ENCODE data around the gene INSYN1. TPM values are rescaled to one million over a fixed set of nuclear protein-coding genes. Genes with fewer than 3 reads are reported as not detected.
"Not testable (repeated sequence)": the region's sequence is repeated elsewhere in the genome, so short reads cannot be mapped to it uniquely, and the experiment has no call there.

INSYN1 gene
- polyA plus RNA-seq, 1 donor, result 3.7 TPM

DNA sequence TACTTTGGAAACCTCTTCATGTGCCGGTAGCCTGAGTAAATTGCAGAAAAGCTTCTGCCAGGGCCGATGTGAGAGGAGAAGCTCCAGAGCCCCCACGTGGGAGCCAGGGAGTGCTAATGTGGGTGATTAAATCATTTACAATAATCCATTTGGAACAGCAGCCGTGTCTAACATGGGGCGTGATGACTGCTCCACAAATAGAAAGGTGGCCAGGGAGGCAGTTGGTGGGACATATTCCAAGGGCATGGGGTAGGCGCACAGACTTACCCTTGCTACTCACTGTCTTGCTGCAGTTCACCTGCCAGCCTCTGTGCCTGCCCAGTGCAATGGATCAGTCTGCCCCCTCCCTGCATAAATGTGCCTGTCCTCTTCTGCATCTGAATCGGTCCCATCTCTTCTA is 39.3 kb upstream of the INSYN1 start:
- H3K36me3 ChIP-seq (ENCODE audit: control insufficient read depth, insufficient read depth, low read length), result no peaks in the 10 kb centered on the region
- no peak overlapping the region for H3K27ac ChIP-seq (ENCODE audit: low read length)
- no CpG with 5 or more reads among the region's 7 CpGs for WGBS (ENCODE audit: insufficient coverage, low lambda C conversion rate)
- no peak overlapping the region for H3K4me3 ChIP-seq (ENCODE audit: low read length)
- no peaks in the 10 kb centered on the region for H3K27me3 ChIP-seq (ENCODE audit: control insufficient read depth, insufficient read depth, low read length)
- DNase-seq, result no peak
- H3K4me1 ChIP-seq (ENCODE audit: control insufficient read depth, insufficient read depth, low read length), result no peaks in the 10 kb centered on the region
- H3K9me3 ChIP-seq (ENCODE audit: control insufficient read depth, low read depth, low read length), result no peaks in the 10 kb centered on the region

DNA sequence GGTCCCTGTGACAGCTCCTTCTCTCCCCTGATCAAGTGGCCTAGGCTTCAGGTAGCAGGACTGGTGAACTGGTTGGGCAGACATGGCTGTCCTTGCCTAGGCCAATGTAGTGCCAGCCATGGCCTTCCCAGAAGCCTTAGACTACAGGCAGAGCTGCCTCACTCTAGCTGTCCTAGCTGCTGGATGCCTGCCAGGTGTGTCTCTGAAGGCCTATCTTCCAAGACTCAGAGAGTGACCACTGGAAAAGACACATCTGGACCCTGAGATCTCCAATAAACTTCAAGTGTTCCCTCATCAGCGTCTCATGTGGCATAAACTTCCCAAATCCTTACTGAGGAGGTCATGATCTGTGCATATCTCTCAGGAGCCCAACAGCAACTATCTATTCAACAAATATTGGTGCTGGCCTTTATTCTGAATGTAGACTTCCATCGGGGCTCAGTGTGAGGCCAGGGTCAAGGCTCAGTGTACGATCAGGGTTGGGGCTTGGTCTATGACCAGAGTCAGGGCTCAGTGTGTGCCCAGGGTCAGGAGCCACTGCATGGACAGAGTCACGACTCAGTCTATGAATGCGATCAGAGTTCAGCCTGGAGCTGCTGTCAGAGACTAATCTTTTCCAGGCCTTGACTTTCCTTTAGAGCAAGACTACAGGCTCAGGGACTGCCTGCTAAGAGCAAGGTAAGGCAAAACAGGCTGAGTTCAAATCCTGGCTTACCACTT is 36.5 kb upstream of the INSYN1 start:
- H3K27me3 ChIP-seq (ENCODE audit: control insufficient read depth, insufficient read depth, low read length), result no peaks in the 10 kb centered on the region
- no peak overlapping the region for H3K4me3 ChIP-seq (ENCODE audit: low read length)
- no peaks in the 10 kb centered on the region for H3K9me3 ChIP-seq (ENCODE audit: control insufficient read depth, low read depth, low read length)
- WGBS (ENCODE audit: insufficient coverage, low lambda C conversion rate), result no CpG with 5 or more reads among the region's 5 CpGs
- no peaks in the 10 kb centered on the region for H3K36me3 ChIP-seq (ENCODE audit: control insufficient read depth, insufficient read depth, low read length)
- DNase-seq, result no peak
- no peaks in the 10 kb centered on the region for H3K4me1 ChIP-seq (ENCODE audit: control insufficient read depth, insufficient read depth, low read length)
- no peak overlapping the region for H3K27ac ChIP-seq (ENCODE audit: low read length)

DNA sequence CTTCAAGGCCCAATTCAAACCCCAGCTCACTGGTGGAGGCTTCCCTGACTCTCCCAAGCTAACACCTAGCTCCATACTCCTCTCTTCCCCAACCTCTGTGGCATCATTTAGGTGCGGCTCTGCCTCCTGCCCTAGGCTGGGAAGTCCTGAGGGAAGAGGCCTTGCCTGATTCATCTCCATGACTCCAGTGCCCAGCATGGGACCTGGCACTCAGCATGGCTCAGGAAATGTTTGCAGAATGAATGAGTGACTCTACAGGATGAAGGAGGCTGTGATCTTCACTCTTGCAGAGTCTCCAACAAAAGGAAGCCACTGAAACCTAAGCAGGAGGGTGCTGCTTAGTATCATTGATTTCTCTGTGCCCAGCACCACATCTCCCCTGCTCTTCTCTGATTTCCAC is 34.5 kb upstream of the INSYN1 start:
- Histone ChIP-seq H3K4me3 (ENCODE audit: low read length) (no peak overlapping the region), H3K27me3 (ENCODE audit: control insufficient read depth, insufficient read depth, low read length) (peaks cover 2% of the 10 kb centered on the region), H3K4me1 (ENCODE audit: control insufficient read depth, insufficient read depth, low read length) (no peaks in the 10 kb centered on the region), H3K36me3 (ENCODE audit: control insufficient read depth, insufficient read depth, low read length) (no peaks in the 10 kb centered on the region), H3K9me3 (ENCODE audit: control insufficient read depth, low read depth, low read length) (no peaks in the 10 kb centered on the region), H3K27ac (ENCODE audit: low read length) (no peak overlapping the region)
- no peak for DNase-seq
- no CpG with 5 or more reads among the region's 1 CpG for WGBS (ENCODE audit: insufficient coverage, low lambda C conversion rate)

DNA sequence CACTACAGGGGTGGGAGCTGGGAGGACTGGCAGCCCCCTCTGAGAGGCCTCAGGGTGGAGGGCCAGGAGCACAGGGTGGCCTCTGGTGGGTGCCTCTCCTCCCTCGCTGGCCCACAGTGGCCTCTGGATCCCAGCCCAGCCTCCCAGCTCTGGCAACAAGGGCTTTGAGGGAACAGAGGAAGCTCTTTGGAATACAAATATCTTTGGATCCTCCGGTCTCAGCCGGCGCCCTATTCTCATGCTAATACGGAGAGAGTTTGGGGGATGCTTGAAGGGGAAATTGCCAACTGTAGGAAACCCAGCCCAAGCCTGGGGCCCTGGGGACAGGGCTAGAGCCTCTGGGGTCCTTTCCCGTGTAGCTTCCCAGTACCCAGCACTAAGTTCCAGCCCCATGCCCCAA is 33.4 kb upstream of the INSYN1 start:
- no peaks in the 10 kb centered on the region for H3K36me3 ChIP-seq (ENCODE audit: control insufficient read depth, insufficient read depth, low read length)
- no CpG with 5 or more reads among the region's 6 CpGs for WGBS (ENCODE audit: insufficient coverage, low lambda C conversion rate)
- DNase-seq, result no peak
- no peak overlapping the region for H3K4me3 ChIP-seq (ENCODE audit: low read length)
- H3K27ac ChIP-seq (ENCODE audit: low read length), result no peak overlapping the region
- H3K27me3 ChIP-seq (ENCODE audit: control insufficient read depth, insufficient read depth, low read length), result peaks cover 2% of the 10 kb centered on the region
- H3K9me3 ChIP-seq (ENCODE audit: control insufficient read depth, low read depth, low read length), result no peaks in the 10 kb centered on the region
- no peaks in the 10 kb centered on the region for H3K4me1 ChIP-seq (ENCODE audit: control insufficient read depth, insufficient read depth, low read length)

DNA sequence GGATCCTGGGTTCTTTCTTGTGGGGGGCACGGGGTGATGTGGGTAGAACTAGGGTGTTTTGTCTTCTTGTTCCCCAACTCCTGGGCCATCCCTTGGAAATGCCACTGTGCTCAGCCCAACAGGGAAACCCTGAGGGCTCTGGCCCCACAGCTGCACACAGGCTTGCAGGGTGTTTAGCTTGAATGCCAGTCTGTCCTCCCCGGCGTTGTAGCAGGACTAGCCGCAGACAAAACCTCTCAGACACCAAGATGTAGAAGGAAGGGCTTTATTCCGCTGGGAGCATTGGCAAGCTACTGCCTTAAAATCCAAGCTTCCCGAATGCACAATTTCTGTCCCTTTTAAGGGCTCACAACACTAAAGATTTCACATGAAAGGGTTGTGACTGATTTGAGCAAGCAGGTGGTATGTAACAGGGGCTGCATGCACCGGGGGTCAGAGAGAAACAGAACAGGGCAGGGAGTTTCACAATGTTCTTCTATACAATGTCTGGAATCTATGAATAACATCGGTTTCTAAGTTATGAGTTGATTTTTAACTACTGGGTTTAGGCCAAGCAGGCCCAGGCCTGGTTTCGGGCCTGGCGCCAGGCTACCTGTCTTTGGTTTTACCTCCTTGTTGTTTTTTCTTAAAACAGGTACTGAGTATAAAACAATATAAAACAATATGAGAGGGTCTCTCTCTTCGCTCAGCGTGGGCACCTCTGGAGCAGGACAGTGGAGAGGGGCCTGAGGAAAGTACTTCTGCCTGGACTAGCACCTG is 32.3 kb upstream of the INSYN1 start:
- not testable (repeated sequence) for DNase-seq; H3K27me3 ChIP-seq (ENCODE audit: control insufficient read depth, insufficient read depth, low read length); H3K4me3 ChIP-seq (ENCODE audit: low read length); H3K36me3 ChIP-seq (ENCODE audit: control insufficient read depth, insufficient read depth, low read length); H3K4me1 ChIP-seq (ENCODE audit: control insufficient read depth, insufficient read depth, low read length); H3K27ac ChIP-seq (ENCODE audit: low read length); H3K9me3 ChIP-seq (ENCODE audit: control insufficient read depth, low read depth, low read length)
- no CpG with 5 or more reads among the region's 12 CpGs for WGBS (ENCODE audit: insufficient coverage, low lambda C conversion rate)

DNA sequence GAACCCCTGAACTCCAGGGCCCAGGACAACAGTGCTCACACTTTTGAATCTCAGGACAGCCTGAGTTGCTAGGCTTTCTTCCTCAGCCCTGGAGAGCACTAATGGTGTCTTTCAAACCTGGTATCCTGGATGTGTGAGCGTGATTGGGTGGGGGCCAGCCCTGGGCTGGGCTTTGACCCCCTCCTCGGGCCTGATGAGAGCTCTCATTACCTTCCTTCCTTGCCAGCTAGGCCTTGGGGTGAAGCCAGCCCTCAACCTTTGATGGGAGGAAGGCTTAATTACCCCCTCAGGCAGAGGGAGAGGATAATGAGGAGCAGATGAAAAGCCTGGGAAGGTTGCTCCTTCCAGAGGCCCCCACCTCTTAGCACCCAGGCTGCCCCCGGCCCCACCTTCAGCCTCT is 31.1 kb upstream of the INSYN1 start:
- no peaks in the 10 kb centered on the region for H3K9me3 ChIP-seq (ENCODE audit: control insufficient read depth, low read depth, low read length)
- H3K27me3 ChIP-seq (ENCODE audit: control insufficient read depth, insufficient read depth, low read length), result peaks cover 2% of the 10 kb centered on the region
- no peak overlapping the region for H3K4me3 ChIP-seq (ENCODE audit: low read length)
- no peak for DNase-seq
- no peaks in the 10 kb centered on the region for H3K4me1 ChIP-seq (ENCODE audit: control insufficient read depth, insufficient read depth, low read length)
- WGBS (ENCODE audit: insufficient coverage, low lambda C conversion rate), result no CpG with 5 or more reads among the region's 3 CpGs
- H3K27ac ChIP-seq (ENCODE audit: low read length), result no peak overlapping the region
- no peaks in the 10 kb centered on the region for H3K36me3 ChIP-seq (ENCODE audit: control insufficient read depth, insufficient read depth, low read length)

DNA sequence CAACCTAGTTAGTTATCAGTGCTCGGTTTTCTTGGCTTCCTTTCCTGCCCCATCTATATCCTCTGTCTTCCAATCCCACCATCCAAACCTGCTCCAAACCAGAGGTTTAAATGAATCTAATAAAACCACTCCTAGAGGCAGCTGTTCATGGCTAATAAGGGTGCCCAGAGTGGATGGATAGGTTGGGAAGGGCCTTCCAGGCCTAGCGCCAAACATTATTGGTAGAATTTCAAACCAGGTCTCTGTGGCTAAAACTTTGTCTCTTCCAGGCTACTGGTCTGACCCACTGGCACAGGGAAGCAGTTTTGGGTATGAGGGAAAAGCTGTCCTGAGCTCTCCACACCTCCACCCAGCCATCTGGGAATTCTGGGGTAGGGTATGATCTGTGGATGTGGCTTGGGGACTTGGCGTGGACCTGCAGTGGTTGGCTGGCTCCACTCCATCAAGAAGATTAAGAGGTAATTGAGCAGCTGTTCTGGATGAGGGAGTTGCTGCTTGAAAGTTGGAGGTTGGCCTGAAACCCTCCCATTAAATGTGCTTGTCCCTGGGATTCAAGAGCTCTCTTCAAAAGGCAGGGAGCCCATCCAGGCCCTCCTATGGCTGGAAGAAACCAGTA is 29.3 kb upstream of the INSYN1 start:
- WGBS (ENCODE audit: insufficient coverage, low lambda C conversion rate), result no CpG with 5 or more reads among the region's 3 CpGs
- H3K36me3 ChIP-seq (ENCODE audit: control insufficient read depth, insufficient read depth, low read length), result no peaks in the 10 kb centered on the region
- DNase-seq, result no peak
- no peak overlapping the region for H3K4me3 ChIP-seq (ENCODE audit: low read length)
- H3K9me3 ChIP-seq (ENCODE audit: control insufficient read depth, low read depth, low read length), result no peaks in the 10 kb centered on the region
- H3K4me1 ChIP-seq (ENCODE audit: control insufficient read depth, insufficient read depth, low read length), result no peaks in the 10 kb centered on the region
- H3K27me3 ChIP-seq (ENCODE audit: control insufficient read depth, insufficient read depth, low read length), result peaks cover 2% of the 10 kb centered on the region
- no peak overlapping the region for H3K27ac ChIP-seq (ENCODE audit: low read length)

DNA sequence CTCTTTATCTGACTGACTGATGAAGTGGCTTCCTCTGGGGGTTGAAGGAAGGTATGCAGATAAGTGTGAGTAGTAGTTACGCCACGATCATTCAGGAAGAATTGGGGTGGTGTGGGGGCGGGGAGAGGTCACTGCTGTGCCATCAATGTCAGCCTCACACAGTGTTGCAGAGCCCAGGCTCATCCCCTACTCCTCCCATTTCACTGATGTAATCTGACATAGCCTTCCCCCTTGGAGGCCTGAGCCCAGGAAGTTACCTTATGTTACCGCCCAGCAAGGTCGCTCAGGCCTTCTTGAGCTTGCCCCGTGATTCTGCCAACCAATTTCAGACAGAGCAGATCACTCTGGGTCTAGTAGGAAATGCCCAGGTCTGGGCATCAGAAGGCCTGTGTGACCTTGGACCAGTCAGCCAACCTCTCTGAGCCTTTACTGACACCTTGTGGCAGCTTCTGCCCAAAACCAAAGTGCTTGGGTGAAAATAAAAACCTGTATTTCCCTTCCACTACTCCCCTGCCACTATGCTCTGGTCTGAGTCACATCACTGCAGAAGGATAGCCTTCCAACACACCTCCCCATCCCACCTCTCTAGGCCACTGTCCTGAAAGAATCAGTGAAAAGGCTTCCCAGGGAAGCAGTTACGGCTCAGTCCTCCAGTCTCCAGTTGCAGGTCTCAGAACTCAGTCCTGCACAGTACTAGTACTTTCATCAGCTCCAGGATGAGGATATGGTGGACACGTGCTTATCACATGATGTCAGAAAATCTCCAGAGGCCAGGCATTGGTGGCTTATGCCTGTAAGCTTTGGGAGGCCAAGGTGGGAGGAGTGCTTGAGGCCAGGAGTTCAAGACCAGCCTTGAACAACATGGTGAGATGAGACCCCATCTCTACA is 28.1 kb upstream of the INSYN1 start:
- no peak overlapping the region for H3K4me3 ChIP-seq (ENCODE audit: low read length)
- no peaks in the 10 kb centered on the region for H3K4me1 ChIP-seq (ENCODE audit: control insufficient read depth, insufficient read depth, low read length)
- no peak overlapping the region for H3K27ac ChIP-seq (ENCODE audit: low read length)
- peaks cover 2% of the 10 kb centered on the region for H3K27me3 ChIP-seq (ENCODE audit: control insufficient read depth, insufficient read depth, low read length)
- DNase-seq, result no peak
- H3K36me3 ChIP-seq (ENCODE audit: control insufficient read depth, insufficient read depth, low read length), result no peaks in the 10 kb centered on the region
- no peaks in the 10 kb centered on the region for H3K9me3 ChIP-seq (ENCODE audit: control insufficient read depth, low read depth, low read length)
- no CpG with 5 or more reads among the region's 8 CpGs for WGBS (ENCODE audit: insufficient coverage, low lambda C conversion rate)

DNA sequence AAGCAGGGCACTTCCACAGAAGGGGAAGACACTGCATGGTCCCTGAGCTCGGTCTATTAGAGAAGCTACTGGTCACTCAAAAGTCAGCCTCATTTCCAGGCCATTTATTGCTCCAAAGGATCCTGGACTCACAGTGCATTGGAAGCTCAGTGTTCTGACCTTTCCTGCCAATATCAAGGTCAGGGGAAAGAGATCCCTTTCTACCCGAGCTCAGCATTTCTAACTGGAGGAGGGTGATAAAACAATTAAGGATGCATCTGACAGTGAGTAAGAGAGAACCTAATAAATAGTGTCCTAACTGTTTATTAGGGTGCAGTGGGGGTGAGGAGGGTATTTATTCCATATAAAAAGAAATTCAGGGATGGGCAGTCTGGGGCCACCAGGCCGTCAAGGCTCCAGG is 26.8 kb upstream of the INSYN1 start:
- Histone ChIP-seq H3K9me3 (ENCODE audit: control insufficient read depth, low read depth, low read length) (no peaks in the 10 kb centered on the region), H3K36me3 (ENCODE audit: control insufficient read depth, insufficient read depth, low read length) (no peaks in the 10 kb centered on the region), H3K4me3 (ENCODE audit: low read length) (no peak overlapping the region), H3K4me1 (ENCODE audit: control insufficient read depth, insufficient read depth, low read length) (no peaks in the 10 kb centered on the region), H3K27me3 (ENCODE audit: control insufficient read depth, insufficient read depth, low read length) (peaks cover 2% of the 10 kb centered on the region), H3K27ac (ENCODE audit: low read length) (no peak overlapping the region)
- no peak for DNase-seq
- no CpG with 5 or more reads among the region's 3 CpGs for WGBS (ENCODE audit: insufficient coverage, low lambda C conversion rate)

DNA sequence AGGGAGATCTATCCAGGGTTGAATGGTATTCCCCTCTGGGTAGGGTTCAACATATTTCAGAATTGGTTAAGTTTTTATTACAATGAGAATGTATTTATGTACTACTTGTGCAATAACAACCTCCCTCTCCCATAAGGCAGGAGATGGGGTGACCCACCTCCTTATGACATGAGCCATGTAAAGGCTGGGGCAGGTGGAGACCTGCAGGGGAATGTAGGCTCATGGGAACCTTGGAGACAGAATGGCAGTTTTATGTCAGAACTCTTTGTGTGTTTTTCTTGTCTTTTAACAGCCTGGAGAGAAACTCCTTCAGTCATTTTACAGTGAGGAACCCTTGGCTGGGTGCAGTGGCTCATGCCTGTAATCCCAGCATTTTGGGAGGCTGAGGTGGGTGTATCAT is 24.6 kb upstream of the INSYN1 start:
- no peaks in the 10 kb centered on the region for H3K4me1 ChIP-seq (ENCODE audit: control insufficient read depth, insufficient read depth, low read length)
- peaks cover 10% of the 10 kb centered on the region for H3K27me3 ChIP-seq (ENCODE audit: control insufficient read depth, insufficient read depth, low read length)
- H3K9me3 ChIP-seq (ENCODE audit: control insufficient read depth, low read depth, low read length), result no peaks in the 10 kb centered on the region
- no peak overlapping the region for H3K27ac ChIP-seq (ENCODE audit: low read length)
- H3K4me3 ChIP-seq (ENCODE audit: low read length), result no peak overlapping the region
- DNase-seq, result no peak
- no peaks in the 10 kb centered on the region for H3K36me3 ChIP-seq (ENCODE audit: control insufficient read depth, insufficient read depth, low read length)
